ENCODE data around the gene SIK3. TPM values are rescaled to one million over a fixed set of nuclear protein-coding genes. Genes with fewer than 3 reads are reported as not detected.

The SIK3 gene
- total RNA-seq, 1 donor from 2014 or later, result 88.4 TPM

GRCh38 chr11:116862951-116863350 lies 235.3 kb downstream of the SIK3 start:
- ChIA-PET POLR2A (no interaction called here), CTCF (interaction anchor here (0.7 to 2.1 kb wide), 2 partner anchors 27 to 243 kb away, joined by 3 to 7 read pairs; no protein-coding TSS in a partner anchor)
- ATAC-seq (ENCODE audit: low read depth), result no peak
- Mint-ChIP-seq H3K36me3 (ENCODE audit: low read depth) (peaks cover 95% of the 10 kb centered on the region), H3K27ac (no peak overlapping the region), H3K4me1 (no peaks in the 10 kb centered on the region), H3K4me3 (no peak overlapping the region), H3K9me3 (no peaks in the 10 kb centered on the region), H3K27me3 (no peaks in the 10 kb centered on the region)
- no peak for DNase-seq
- TF ChIP-seq CTCF (IDR thresholded peaks at IDR 0.05), result no peak
- intact Hi-C loops (cut with micrococcal nuclease), result no loop called here

GRCh38 chr11:116862185-116862584 lies 236.0 kb downstream of the SIK3 start:
- ChIA-PET POLR2A (no interaction called here), CTCF (interaction anchor here (2.1 kb wide), 1 partner anchor 244 kb away, joined by 7 read pairs; no protein-coding TSS in a partner anchor)
- H3K9me3 Mint-ChIP-seq, result no peaks in the 10 kb centered on the region
- no peak for TF ChIP-seq CTCF (IDR thresholded peaks at IDR 0.05)
- no peak overlapping the region for H3K4me3 Mint-ChIP-seq
- no peak overlapping the region for H3K27ac Mint-ChIP-seq
- no peak for ATAC-seq (ENCODE audit: low read depth)
- peaks cover 95% of the 10 kb centered on the region for H3K36me3 Mint-ChIP-seq (ENCODE audit: low read depth)
- intact Hi-C loops (cut with micrococcal nuclease), result no loop called here
- H3K4me1 Mint-ChIP-seq, result no peaks in the 10 kb centered on the region
- DNase-seq, result no peak
- H3K27me3 Mint-ChIP-seq, result no peaks in the 10 kb centered on the region

- no peaks in the 10 kb centered on the region for H3K9me3 Mint-ChIP-seq
- ChIA-PET CTCF (no interaction called here), POLR2A (no interaction called here)
- DNase-seq, result no peak
- no peak overlapping the region for H3K27ac Mint-ChIP-seq
- peaks cover 95% of the 10 kb centered on the region for H3K36me3 Mint-ChIP-seq (ENCODE audit: low read depth)
- no peak for ATAC-seq (ENCODE audit: low read depth)
- no peaks in the 10 kb centered on the region for H3K4me1 Mint-ChIP-seq
- TF ChIP-seq CTCF (IDR thresholded peaks at IDR 0.05), result no peak
- intact Hi-C loops (cut with micrococcal nuclease), result no loop called here
- no peaks in the 10 kb centered on the region for H3K27me3 Mint-ChIP-seq
- H3K4me3 Mint-ChIP-seq, result no peak overlapping the region
Measured at GRCh38 chr11:116861539-116861938, 236.7 kb downstream of the SIK3 start.

GRCh38 chr11:116860303-116860702 lies 237.9 kb downstream of the SIK3 start:
- POLR2A ChIA-PET, result interaction anchor here (0.6 kb wide), 1 partner anchor 284 kb away, joined by 4 read pairs; no protein-coding TSS in a partner anchor
- H3K27ac Mint-ChIP-seq, result no peak overlapping the region

GRCh38 chr11:116859175-116859574 lies 239.1 kb downstream of the SIK3 start:
- Mint-ChIP-seq H3K27me3 (no peaks in the 10 kb centered on the region), H3K36me3 (ENCODE audit: low read depth) (peaks cover 91% of the 10 kb centered on the region), H3K4me1 (peaks cover 14% of the 10 kb centered on the region), H3K9me3 (no peaks in the 10 kb centered on the region), H3K27ac (no peak overlapping the region), H3K4me3 (no peak overlapping the region)
- POLR2A ChIA-PET, result interaction anchor here (1.6 kb wide), 1 partner anchor 23 kb away, joined by 3 read pairs; no protein-coding TSS in a partner anchor
- CTCF ChIA-PET, result no interaction called here
- intact Hi-C loops (cut with micrococcal nuclease), result no loop called here
- TF ChIP-seq CTCF (IDR thresholded peaks at IDR 0.05), result no peak
- ATAC-seq (ENCODE audit: low read depth) (no peak), DNase-seq (no peak)

More at GRCh38 chr11:116860303-116860702, 237.9 kb downstream of the SIK3 start:
- intact Hi-C loops (cut with micrococcal nuclease), result no loop called here
- CTCF ChIA-PET, result no interaction called here
- TF ChIP-seq CTCF (IDR thresholded peaks at IDR 0.05), result no peak
- ATAC-seq (ENCODE audit: low read depth) (no peak), DNase-seq (no peak)
- H3K36me3 Mint-ChIP-seq (ENCODE audit: low read depth), result peaks cover 93% of the 10 kb centered on the region
- H3K4me1 Mint-ChIP-seq, result peaks cover 5% of the 10 kb centered on the region
- H3K9me3 Mint-ChIP-seq, result no peaks in the 10 kb centered on the region
- H3K4me3 Mint-ChIP-seq, result no peak overlapping the region
- no peaks in the 10 kb centered on the region for H3K27me3 Mint-ChIP-seq
